Measurements from ENCODE around the gene ELANE. TPM values are rescaled to one million over a fixed set of nuclear protein-coding genes. Genes with fewer than 3 reads are reported as not detected.
A peak's percentile ranks its signal among the peaks of the same experiment; 100 is the strongest.

Gene ELANE
- total and polyA plus RNA-seq, 9 of the 15 experiments (the other 6 are each of a cell fraction or from before 2014, with no cell fraction given) = not detected

GRCh38 chr19:813219-814151 lies 38.6 kb upstream of the ELANE start:
- Histone ChIP-seq H3K9me1 (ENCODE audit: control insufficient read depth, insufficient read depth, low read length) (no peaks in the 10 kb centered on the region), H4K20me1 (replicated peaks; ENCODE audit: control insufficient read depth, insufficient read depth, low read length) (no peaks in the 10 kb centered on the region), H3K4me3 (no peak overlapping the region), H3K4me2 (ENCODE audit: insufficient read depth, low read length) (no peak overlapping the region), H3K79me2 (ENCODE audit: control insufficient read depth, insufficient read depth, low read length) (peaks cover 6% of the 10 kb centered on the region), H3K4me1 (replicated peaks in 1 of 2; ENCODE audit: control insufficient read depth in 2 of 2, insufficient read depth in 2 of 2, low read length in 2 of 2) (peaks cover 0 to 42% of the 10 kb centered on the region in 2 experiments; a peak in 2 of 5 replicates), H3K36me3 (ENCODE audit: control insufficient read depth, insufficient read depth, low read length) (peaks cover 67% of the 10 kb centered on the region), H3K9me3 (replicated peaks; ENCODE audit: control insufficient read depth, insufficient read depth, low read depth, low read length) (peaks cover 3% of the 10 kb centered on the region), H3K27me3 (ENCODE audit: control insufficient read depth in 2 of 2, insufficient read depth in 2 of 2, low read length in 2 of 2) (no peaks in the 10 kb centered on the region), H3K9ac (ENCODE audit: insufficient read depth in 1 of 2, low read depth in 2 of 2, low read length in 2 of 2) (no peak overlapping the region), H2AFZ (ENCODE audit: low read depth, low read length) (no peak overlapping the region), H3K27ac (ENCODE audit: extremely low read depth, low read depth, low read length) (no peak overlapping the region)
- ChIA-PET CTCF (ENCODE audit: low intra/inter-chr PET ratio) (no interaction called here), POLR2A (interaction anchor here (0.6 to 2.2 kb wide), 2 partner anchors 10 to 14 kb away, joined by 3 to 11 read pairs; no protein-coding TSS in a partner anchor)
- WGBS (ENCODE audit: insufficient coverage, low coverage, missing lambda C conversion rate) = 93% methylated on average over 17 of the region's 87 CpGs
- in situ Hi-C loops (cut with MboI) (no loop called here), intact Hi-C loops (cut with micrococcal nuclease) (no loop called here)
- no peak for FAIRE-seq
- no TSS peak for BruUV-seq (replicated peaks)
- peak in 2 of 4 experiments; percentile 21 for DNase-seq (ENCODE audit: extremely low read depth in 1 of 4, low spot score in 3 of 4)
- peak; percentile 6; the same call in 2 of the 3 replicates for ATAC-seq
- TF ChIP-seq PCBP2 (IDR thresholded peaks at IDR 0.05; ENCODE audit: low read depth, low read length, poor library complexity, severe bottlenecking) (peak; percentile 28), C11orf30 (IDR thresholded peaks at IDR 0.05; ENCODE audit: low read depth) (no peak), ZNF592 (IDR thresholded peaks at IDR 0.05) (no peak), POLR3G (IDR thresholded peaks at IDR 0.05; ENCODE audit: extremely low read depth, insufficient read length, insufficient replicate concordance) (no peak), BACH1 (tag; IDR thresholded peaks at IDR 0.05) (no peak), FUS (optimal IDR thresholded peaks at IDR 0.05; ENCODE audit: low read depth, low read length) (peak; percentile 81), TSHZ1 (CRISPR knock-in tag; IDR thresholded peaks at IDR 0.05) (no peak), SNAPC5 (CRISPR knock-in tag; IDR thresholded peaks at IDR 0.05) (no peak), JUND (IDR thresholded peaks at IDR 0.05; ENCODE audit: borderline replicate concordance, low read depth, low read length) (no peak), JUND (tag; IDR thresholded peaks at IDR 0.05; ENCODE audit: borderline replicate concordance, low read depth, low read length) (no peak)
